ENCODE data around the gene MYOM3.

Gene MYOM3

GRCh38 chr1:24100945-24101737 is 10.8 kb downstream of the MYOM3 start:
- no peaks in the 10 kb centered on the region for H3K9me3 ChIP-seq (ENCODE audit: control insufficient read depth, insufficient read depth, low read length)
- no peaks in the 10 kb centered on the region for H4K20me1 ChIP-seq (ENCODE audit: control insufficient read depth, insufficient read depth, low read depth, low read length)
- no peaks in the 10 kb centered on the region for H3K79me2 ChIP-seq (ENCODE audit: control insufficient read depth, low read length)
- no peaks in the 10 kb centered on the region for H3K36me3 ChIP-seq (ENCODE audit: control insufficient read depth, low read length)
- no peaks in the 10 kb centered on the region for H3K9me2 ChIP-seq (replicated peaks; ENCODE audit: control insufficient read depth, low read length)
- no peaks in the 10 kb centered on the region for H3K4me1 ChIP-seq (ENCODE audit: control insufficient read depth, low read length)
- no peak overlapping the region for H3K27ac ChIP-seq (ENCODE audit: low read depth, low read length)
- H3K27me3 ChIP-seq (ENCODE audit: control insufficient read depth, low read length): 0 out of 2 replicates have a peak, but pooled peaks cover 2% of the 10 kb centered on the region
- H3K4me2 ChIP-seq (ENCODE audit: low read length): no peak overlapping the region
- H3F3A ChIP-seq (ENCODE audit: control insufficient read depth, insufficient read depth): no peaks in the 10 kb centered on the region
- no peak for TF ChIP-seq EZH2phosphoT487 (IDR thresholded peaks at IDR 0.05; ENCODE audit: borderline replicate concordance, low read length)
- no peak for TF ChIP-seq CTCF (IDR thresholded peaks at IDR 0.05; ENCODE audit: low read depth, low read length, poor library complexity, severe bottlenecking)
- no peak overlapping the region for H3K4me3 ChIP-seq (ENCODE audit: low read length)

GRCh38 chr1:24098943-24099638 is 12.8 kb downstream of the MYOM3 start:
- H4K20me1 ChIP-seq (ENCODE audit: control insufficient read depth, insufficient read depth, low read depth, low read length): no peaks in the 10 kb centered on the region
- no peaks in the 10 kb centered on the region for H3K9me2 ChIP-seq (replicated peaks; ENCODE audit: control insufficient read depth, low read length)
- H3K4me1 ChIP-seq (ENCODE audit: control insufficient read depth, low read length): no peaks in the 10 kb centered on the region
- TF ChIP-seq EZH2phosphoT487 (IDR thresholded peaks at IDR 0.05; ENCODE audit: borderline replicate concordance, low read length): no peak
- TF ChIP-seq CTCF (IDR thresholded peaks at IDR 0.05; ENCODE audit: low read depth, low read length, poor library complexity, severe bottlenecking): no peak
- H3K4me2 ChIP-seq (ENCODE audit: low read length): no peak overlapping the region
- no peaks in the 10 kb centered on the region for H3F3A ChIP-seq (ENCODE audit: control insufficient read depth, insufficient read depth)
- 0 out of 2 replicates have a peak, but pooled peaks cover 2% of the 10 kb centered on the region for H3K27me3 ChIP-seq (ENCODE audit: control insufficient read depth, low read length)
- H3K9me3 ChIP-seq (ENCODE audit: control insufficient read depth, insufficient read depth, low read length): no peaks in the 10 kb centered on the region
- H3K36me3 ChIP-seq (ENCODE audit: control insufficient read depth, low read length): no peaks in the 10 kb centered on the region
- H3K79me2 ChIP-seq (ENCODE audit: control insufficient read depth, low read length): no peaks in the 10 kb centered on the region
- H3K4me3 ChIP-seq (ENCODE audit: low read length): no peak overlapping the region
- no peak overlapping the region for H3K27ac ChIP-seq (ENCODE audit: low read depth, low read length)

GRCh38 chr1:24098102-24098501 is 13.8 kb downstream of the MYOM3 start:
- H3K9me2 ChIP-seq (replicated peaks; ENCODE audit: control insufficient read depth, low read length): no peaks in the 10 kb centered on the region

More at GRCh38 chr1:24098102-24098501, 13.8 kb downstream of the MYOM3 start:
- Histone ChIP-seq H3K36me3 (ENCODE audit: control insufficient read depth, low read length) (no peaks in the 10 kb centered on the region), H3K27ac (ENCODE audit: low read depth, low read length) (no peak overlapping the region), H4K20me1 (ENCODE audit: control insufficient read depth, insufficient read depth, low read depth, low read length) (no peaks in the 10 kb centered on the region), H3K4me2 (ENCODE audit: low read length) (no peak overlapping the region), H3K4me3 (ENCODE audit: low read length) (no peak overlapping the region), H3K27me3 (ENCODE audit: control insufficient read depth, low read length) (0 out of 2 replicates have a peak, but pooled peaks cover 2% of the 10 kb centered on the region), H3K4me1 (ENCODE audit: control insufficient read depth, low read length) (no peaks in the 10 kb centered on the region), H3K9me3 (ENCODE audit: control insufficient read depth, insufficient read depth, low read length) (no peaks in the 10 kb centered on the region), H3K79me2 (ENCODE audit: control insufficient read depth, low read length) (no peaks in the 10 kb centered on the region), H3F3A (ENCODE audit: control insufficient read depth, insufficient read depth) (no peaks in the 10 kb centered on the region)
- TF ChIP-seq EZH2phosphoT487 (IDR thresholded peaks at IDR 0.05; ENCODE audit: borderline replicate concordance, low read length) (no peak), CTCF (IDR thresholded peaks at IDR 0.05; ENCODE audit: low read depth, low read length, poor library complexity, severe bottlenecking) (no peak)

All from DOHH2 (cell line).